Measurements from ENCODE around the gene CETP. TPM values are rescaled to one million over a fixed set of nuclear protein-coding genes. Genes with fewer than 3 reads are reported as not detected.

CETP gene
- total RNA-seq, 6 experiments from 2014 or later, result 0.62 to 11.8 (median 4.7) TPM

DNA sequence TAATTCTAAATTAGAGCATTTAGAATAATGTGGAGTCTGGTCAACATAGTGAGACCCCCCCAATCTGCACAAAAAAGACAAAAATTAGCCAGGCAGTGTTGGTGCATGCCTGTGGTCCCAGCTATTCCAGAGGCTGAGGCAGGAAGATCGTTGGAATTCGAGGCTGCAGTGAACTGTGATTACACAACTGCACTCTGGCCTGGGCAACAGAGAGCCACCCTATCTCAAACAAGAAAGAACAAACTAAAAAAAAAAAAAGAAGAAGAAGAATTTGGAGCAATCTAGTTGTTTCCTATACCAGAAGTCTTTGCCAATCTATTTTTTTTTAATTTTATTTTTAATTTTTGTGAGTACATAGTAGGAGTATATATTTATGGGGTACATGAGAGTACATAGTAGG lies 6.0 kb downstream of the CETP start:
- DNase-seq, result peak in 1 of 3 donors; percentile 78
- 12% methylated on average over 2 of the region's 2 CpGs for WGBS (ENCODE audit: insufficient coverage, low coverage, low lambda C conversion rate, missing lambda C conversion rate)
- peak; percentile 69 to 80 (median 74) for ATAC-seq

DNA sequence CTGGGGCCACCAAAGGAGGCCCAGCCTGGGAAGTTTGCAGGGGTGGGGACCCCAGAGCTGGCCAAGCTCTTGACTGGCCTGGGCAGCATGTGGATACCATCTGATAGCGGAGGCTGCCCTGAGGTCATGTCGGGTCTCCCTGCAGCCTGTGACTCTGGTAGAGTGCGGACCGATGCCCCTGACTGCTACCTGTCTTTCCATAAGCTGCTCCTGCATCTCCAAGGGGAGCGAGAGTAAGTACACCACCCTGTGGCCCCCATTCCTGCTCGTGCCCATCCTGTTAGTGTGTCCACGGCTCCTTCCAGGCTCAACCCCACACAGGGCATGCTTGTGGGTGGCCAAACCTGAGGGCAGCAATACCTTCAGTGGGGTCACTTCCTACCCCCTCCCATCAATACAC lies 8.0 kb downstream of the CETP start:
- Histone ChIP-seq H3K27me3 (no peaks in the 10 kb centered on the region), H3K9me3 (no peaks in the 10 kb centered on the region), H3K36me3 (no peaks in the 10 kb centered on the region), H3K27ac (no peak overlapping the region), H3K4me1 (peaks cover 0 to 28% (median 6%) of the 10 kb centered on the region in 4 donors), H3K4me3 (no peak overlapping the region)
- 100% methylated on average over 3 of the region's 7 CpGs for WGBS (ENCODE audit: insufficient coverage, low coverage, low lambda C conversion rate, missing lambda C conversion rate)
- no peak for TF ChIP-seq POLR2A (IDR thresholded peaks at IDR 0.05)
- TF ChIP-seq, protein P1, sequence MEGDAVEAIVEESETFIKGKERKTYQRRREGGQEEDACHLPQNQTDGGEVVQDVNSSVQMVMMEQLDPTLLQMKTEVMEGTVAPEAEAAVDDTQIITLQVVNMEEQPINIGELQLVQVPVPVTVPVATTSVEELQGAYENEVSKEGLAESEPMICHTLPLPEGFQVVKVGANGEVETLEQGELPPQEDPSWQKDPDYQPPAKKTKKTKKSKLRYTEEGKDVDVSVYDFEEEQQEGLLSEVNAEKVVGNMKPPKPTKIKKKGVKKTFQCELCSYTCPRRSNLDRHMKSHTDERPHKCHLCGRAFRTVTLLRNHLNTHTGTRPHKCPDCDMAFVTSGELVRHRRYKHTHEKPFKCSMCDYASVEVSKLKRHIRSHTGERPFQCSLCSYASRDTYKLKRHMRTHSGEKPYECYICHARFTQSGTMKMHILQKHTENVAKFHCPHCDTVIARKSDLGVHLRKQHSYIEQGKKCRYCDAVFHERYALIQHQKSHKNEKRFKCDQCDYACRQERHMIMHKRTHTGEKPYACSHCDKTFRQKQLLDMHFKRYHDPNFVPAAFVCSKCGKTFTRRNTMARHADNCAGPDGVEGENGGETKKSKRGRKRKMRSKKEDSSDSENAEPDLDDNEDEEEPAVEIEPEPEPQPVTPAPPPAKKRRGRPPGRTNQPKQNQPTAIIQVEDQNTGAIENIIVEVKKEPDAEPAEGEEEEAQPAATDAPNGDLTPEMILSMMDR (IDR thresholded peaks at IDR 0.05), result no peak
- intact Hi-C loops (cut with DNase I), result no loop called here
- ATAC-seq (no peak), DNase-seq (no peak)

More for the DNA sequence above, 6.0 kb downstream of the CETP start:
- Histone ChIP-seq H3K4me3 (no peak overlapping the region), H3K4me1 (peaks cover 0 to 35% (median 6%) of the 10 kb centered on the region in 4 donors), H3K27ac (peak overlapping the region in 2 of 3 donors; percentile 66 to 85), H3K9me3 (no peaks in the 10 kb centered on the region), H3K36me3 (no peaks in the 10 kb centered on the region), H3K27me3 (no peaks in the 10 kb centered on the region)
- intact Hi-C loops (cut with DNase I), result no loop called here
- TF ChIP-seq, protein P1 (IDR thresholded peaks at IDR 0.05), result no peak
- no peak for TF ChIP-seq POLR2A (IDR thresholded peaks at IDR 0.05)

DNA sequence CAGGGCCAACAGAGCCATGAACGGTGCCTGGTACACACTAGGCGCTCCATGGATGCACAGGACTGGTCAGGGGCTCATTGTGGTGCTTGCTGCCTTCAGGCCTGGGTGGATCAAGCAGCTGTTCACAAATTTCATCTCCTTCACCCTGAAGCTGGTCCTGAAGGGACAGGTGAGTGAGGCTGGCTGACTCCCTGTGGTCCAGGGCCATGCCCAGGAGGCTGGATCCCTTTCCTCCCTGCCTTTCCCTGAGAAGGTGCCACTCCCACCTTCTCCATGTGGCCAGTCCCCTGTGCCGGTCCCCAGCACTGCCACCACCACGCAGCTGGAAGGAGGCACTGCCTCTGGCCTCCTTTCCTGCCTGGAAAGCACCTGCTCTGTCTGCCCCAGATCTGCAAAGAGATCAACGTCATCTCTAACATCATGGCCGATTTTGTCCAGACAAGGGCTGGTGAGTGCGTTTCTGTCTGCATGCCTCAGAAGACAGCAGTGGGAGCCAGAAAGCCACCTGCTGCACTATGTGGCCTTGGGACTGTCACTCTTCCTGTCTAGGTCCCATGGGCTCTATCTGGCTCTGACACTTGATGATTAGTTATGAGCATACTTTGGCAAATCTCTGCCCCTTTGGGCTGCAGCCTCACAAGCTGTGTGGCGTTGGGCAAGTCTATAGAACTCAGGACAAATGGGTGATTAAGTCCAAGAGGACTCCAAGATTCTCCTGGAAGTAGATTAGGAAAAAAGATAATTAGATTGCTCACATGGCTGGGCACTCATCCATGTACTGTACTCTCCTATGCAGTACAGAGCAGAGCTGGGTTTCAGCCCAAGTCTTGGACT lies 9.4 kb downstream of the CETP start:
- TF ChIP-seq POLR2A (IDR thresholded peaks at IDR 0.05), result no peak
- TF ChIP-seq, protein P1 (IDR thresholded peaks at IDR 0.05), result no peak
- Histone ChIP-seq H3K4me3 (no peak overlapping the region), H3K27ac (no peak overlapping the region), H3K9me3 (no peaks in the 10 kb centered on the region), H3K27me3 (no peaks in the 10 kb centered on the region), H3K4me1 (peaks cover 0 to 14% (median 4%) of the 10 kb centered on the region in 4 donors), H3K36me3 (no peaks in the 10 kb centered on the region)
- intact Hi-C loops (cut with DNase I), result no loop called here
- WGBS (ENCODE audit: insufficient coverage, low coverage, low lambda C conversion rate, missing lambda C conversion rate), result 63% methylated on average over 6 of the region's 8 CpGs
- ATAC-seq (peak in 1 of 4 donors; percentile 7), DNase-seq (no peak)

DNA sequence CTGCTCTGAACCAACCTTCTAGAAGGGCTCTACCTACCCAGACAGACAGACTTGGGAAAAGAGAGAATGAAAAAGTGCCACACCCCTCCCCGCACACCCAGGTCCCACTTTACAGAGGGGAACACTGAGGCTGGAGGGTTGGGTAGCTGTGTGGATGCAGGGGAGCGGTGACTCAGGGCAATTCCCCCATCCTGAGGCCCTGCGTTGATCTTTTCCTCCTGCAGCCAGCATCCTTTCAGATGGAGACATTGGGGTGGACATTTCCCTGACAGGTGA lies 10.0 kb downstream of the CETP start:
- no peaks in the 10 kb centered on the region for H3K36me3 ChIP-seq
- ATAC-seq (no peak), DNase-seq (no peak)
- no peak overlapping the region for H3K4me3 ChIP-seq
- intact Hi-C loops (cut with DNase I), result no loop called here
- TF ChIP-seq, protein P1 (IDR thresholded peaks at IDR 0.05), result no peak
- TF ChIP-seq POLR2A (IDR thresholded peaks at IDR 0.05), result no peak
- H3K4me1 ChIP-seq, result peaks cover 0 to 13% (median 4%) of the 10 kb centered on the region in 4 donors
- 93% methylated on average over 2 of the region's 3 CpGs for WGBS (ENCODE audit: insufficient coverage, low coverage, low lambda C conversion rate, missing lambda C conversion rate)
- H3K27me3 ChIP-seq, result no peaks in the 10 kb centered on the region
- no peaks in the 10 kb centered on the region for H3K9me3 ChIP-seq
- no peak overlapping the region for H3K27ac ChIP-seq

Measured in right lobe of liver (tissue), 6 donors.